Natural killer cell (primary cell): ENCODE data around the gene AP1S3. TPM values are rescaled to one million over a fixed set of nuclear protein-coding genes. Genes with fewer than 3 reads are reported as not detected.
"Not testable (repeated sequence)": the region's sequence is repeated elsewhere in the genome, so short reads cannot be mapped to it uniquely, and the experiment has no call there.

Experiments
- ATAC-seq, 3 donors: fragments of 150-1000 bp in 2 of 3; fragments of 200-7000 bp in 1 of 3; cut with Tn5 transposase; 1 replicate in 1 of 3; 2 replicates in 2 of 3; pipeline ENCODE4 v1.10.0; 2021; ENCODE audit warnings: mild to moderate bottlenecking in 2 of 3, moderate library complexity in 2 of 3
- DNase-seq, 2 donors: peaks; one replicate each; pipeline versions ENCODE4 v3.0.0 to v3.0.0-alpha.2; 2013 to 2021; ENCODE audit warnings: mixed read lengths in 1 of 2
- H3K27ac ChIP-seq: one replicate; pipeline ENCODE4 v1.5.1; 2013; ENCODE audit warnings: mild to moderate bottlenecking, low read length
- H3K27me3 ChIP-seq: one replicate; pipeline ENCODE4 v1.6.1; 2013; ENCODE audit warnings: low read length; ENCODE audit not compliant: control insufficient read depth, insufficient read depth
- H3K36me3 ChIP-seq: one replicate; pipeline ENCODE4 v1.6.1; 2013; ENCODE audit warnings: low read length; ENCODE audit not compliant: control insufficient read depth, insufficient read depth
- H3K4me1 ChIP-seq: one replicate; pipeline ENCODE4 v1.6.1; 2013; ENCODE audit warnings: low read length; ENCODE audit not compliant: control insufficient read depth, insufficient read depth
- H3K4me3 ChIP-seq: one replicate; pipeline ENCODE4 v1.5.1; 2013; ENCODE audit warnings: low read length
- H3K9me3 ChIP-seq: one replicate; pipeline ENCODE4 v1.6.1; 2013; ENCODE audit warnings: low read length; ENCODE audit not compliant: control insufficient read depth, insufficient read depth
- H3K27ac Mint-ChIP-seq, 2 donors: one replicate each; pipeline ENCODE4 v1.8.0; 2022; ENCODE audit warnings: mild to moderate bottlenecking in 2 of 2, mixed read lengths in 2 of 2, moderate library complexity in 1 of 2
- H3K27me3 Mint-ChIP-seq, 2 donors: one replicate each; pipeline ENCODE4 v1.8.0; 2022; ENCODE audit warnings: low read depth in 2 of 2, mixed read lengths in 2 of 2
- H3K36me3 Mint-ChIP-seq: one replicate; pipeline ENCODE4 v1.8.0; 2022; ENCODE audit warnings: mixed read lengths
- H3K4me1 Mint-ChIP-seq, 2 donors: one replicate each; pipeline ENCODE4 v1.8.0; 2022; ENCODE audit warnings: mixed read lengths in 2 of 2
- H3K4me3 Mint-ChIP-seq: one replicate; pipeline ENCODE4 v1.8.0; 2022; ENCODE audit warnings: mild to moderate bottlenecking, moderate library complexity, mixed read lengths
- H3K9me3 Mint-ChIP-seq, 2 donors: one replicate each; pipeline ENCODE4 v1.8.0; 2022; ENCODE audit warnings: mixed read lengths in 2 of 2
- WGBS: methylation state at CpG from one replicate; pipeline ENCODE4 v1.1.7; 2013; ENCODE audit warnings: missing lambda C conversion rate; ENCODE audit not compliant: insufficient coverage; 5-methylcytosine and 5-hydroxymethylcytosine counted together
- intact Hi-C: fragments of 100-400 bp; cut with micrococcal nuclease; formaldehyde crosslinking; loops from one replicate; pipeline ENCODE4 v1.14.2; 2022
- total RNA-seq, 4 donors: library from RNA; stranded (reverse); fragments of 120-200 nt in 1 of 4; gene quantifications; one replicate each; pipeline versions ENCODE4 v1.2.3 to v1.2.4, GENCODE V29; 2013 to 2022
- TF ChIP-seq, protein P1 (sequence below): fragments of 200-600 bp; IDR thresholded peaks from one replicate; pipeline ENCODE4 v1.8.0; 2022; ENCODE audit warnings: antibody characterized with exemption

AP1S3 gene
- total RNA-seq, 3 donors from 2014 or later (not counting 1 experiment from before 2014, with no cell fraction given), result 4.5 to 5.2 (median 5.0) TPM

DNA sequence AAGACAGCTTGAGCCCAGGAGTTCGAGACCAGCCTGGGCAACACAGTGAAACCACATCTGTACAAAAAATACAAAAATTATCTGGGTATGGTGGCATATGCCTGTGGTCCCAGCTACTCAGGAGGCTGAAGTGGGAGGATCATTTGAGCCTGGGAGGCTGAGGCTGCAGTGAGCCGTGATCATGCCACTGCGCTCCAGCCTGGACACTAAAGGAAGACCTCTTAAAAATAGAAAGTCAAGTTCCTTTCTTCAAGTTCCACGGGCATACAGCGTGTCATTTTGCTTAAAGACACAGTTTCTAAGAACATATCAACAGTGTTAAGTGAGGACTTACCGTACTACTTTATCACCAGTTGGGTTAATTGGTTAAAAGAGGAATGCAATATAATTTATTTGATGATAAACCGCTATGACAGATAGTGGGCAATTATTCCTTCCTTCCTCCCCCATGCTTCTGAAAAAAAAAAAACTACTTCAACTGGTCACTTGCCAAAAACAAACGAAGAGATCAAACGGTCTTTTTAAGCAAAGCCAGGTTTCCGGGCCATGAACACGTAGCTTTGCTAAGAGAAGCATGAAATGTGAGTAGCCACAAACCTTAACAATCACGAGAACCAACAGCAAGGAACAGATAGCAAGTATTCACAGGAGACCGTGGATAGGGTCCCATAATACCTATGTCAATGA is 21.4 kb downstream of the AP1S3 start:
- 83% methylated on average over 12 of the region's 13 CpGs for WGBS
- Histone ChIP-seq H3K4me1 (no peaks in the 10 kb centered on the region), H3K27ac (no peak overlapping the region), H3K36me3 (no peaks in the 10 kb centered on the region), H3K9me3 (no peaks in the 10 kb centered on the region), H3K27me3 (no peaks in the 10 kb centered on the region), H3K4me3 (no peak overlapping the region)
- TF ChIP-seq, protein P1, sequence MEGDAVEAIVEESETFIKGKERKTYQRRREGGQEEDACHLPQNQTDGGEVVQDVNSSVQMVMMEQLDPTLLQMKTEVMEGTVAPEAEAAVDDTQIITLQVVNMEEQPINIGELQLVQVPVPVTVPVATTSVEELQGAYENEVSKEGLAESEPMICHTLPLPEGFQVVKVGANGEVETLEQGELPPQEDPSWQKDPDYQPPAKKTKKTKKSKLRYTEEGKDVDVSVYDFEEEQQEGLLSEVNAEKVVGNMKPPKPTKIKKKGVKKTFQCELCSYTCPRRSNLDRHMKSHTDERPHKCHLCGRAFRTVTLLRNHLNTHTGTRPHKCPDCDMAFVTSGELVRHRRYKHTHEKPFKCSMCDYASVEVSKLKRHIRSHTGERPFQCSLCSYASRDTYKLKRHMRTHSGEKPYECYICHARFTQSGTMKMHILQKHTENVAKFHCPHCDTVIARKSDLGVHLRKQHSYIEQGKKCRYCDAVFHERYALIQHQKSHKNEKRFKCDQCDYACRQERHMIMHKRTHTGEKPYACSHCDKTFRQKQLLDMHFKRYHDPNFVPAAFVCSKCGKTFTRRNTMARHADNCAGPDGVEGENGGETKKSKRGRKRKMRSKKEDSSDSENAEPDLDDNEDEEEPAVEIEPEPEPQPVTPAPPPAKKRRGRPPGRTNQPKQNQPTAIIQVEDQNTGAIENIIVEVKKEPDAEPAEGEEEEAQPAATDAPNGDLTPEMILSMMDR, result no peak
- H3K4me3 Mint-ChIP-seq, result no peak overlapping the region
- intact Hi-C loops, result no loop called here
- no peaks in the 10 kb centered on the region for H3K27me3 Mint-ChIP-seq
- no peaks in the 10 kb centered on the region for H3K36me3 Mint-ChIP-seq
- no peak overlapping the region for H3K27ac Mint-ChIP-seq
- no peaks in the 10 kb centered on the region for H3K4me1 Mint-ChIP-seq
- ATAC-seq, result no peak
- no peaks in the 10 kb centered on the region for H3K9me3 Mint-ChIP-seq
- no peak for DNase-seq

DNA sequence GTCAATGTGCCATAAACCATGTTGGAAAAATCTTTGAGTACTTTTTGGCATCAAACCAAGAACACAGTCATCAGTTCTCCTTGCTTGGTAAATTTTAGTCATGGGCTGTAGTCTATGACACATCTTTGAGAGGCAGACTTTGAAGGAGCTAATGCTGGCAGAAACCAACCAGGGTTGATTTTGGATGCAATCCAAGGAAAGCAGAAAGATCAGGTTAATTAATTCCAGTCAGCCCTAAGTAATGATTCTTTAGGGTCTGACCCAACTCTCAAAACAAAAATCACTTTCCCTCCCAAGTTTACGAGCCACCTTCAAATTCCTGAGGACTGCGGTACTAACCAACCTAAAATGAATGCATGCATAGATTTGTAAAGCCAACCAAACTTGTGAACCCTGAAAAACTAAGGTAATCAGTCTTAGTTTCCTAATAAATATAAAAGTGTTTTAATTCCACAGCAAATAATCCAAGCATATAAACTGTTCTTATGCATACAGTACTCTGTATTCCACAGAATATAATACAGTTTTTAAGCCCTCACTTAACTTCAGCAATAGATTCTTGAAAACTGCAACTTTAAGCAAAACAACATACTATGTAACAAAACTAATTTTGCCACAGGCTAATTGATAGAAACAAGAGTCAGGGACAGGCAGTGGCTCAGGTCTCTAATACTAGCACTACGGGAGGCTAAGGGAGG is 22.0 kb downstream of the AP1S3 start:
- H3K4me1 ChIP-seq, result no peaks in the 10 kb centered on the region
- no peak for ATAC-seq
- Mint-ChIP-seq H3K27me3 (no peaks in the 10 kb centered on the region), H3K4me1 (no peaks in the 10 kb centered on the region), H3K4me3 (no peak overlapping the region), H3K27ac (no peak overlapping the region), H3K36me3 (no peaks in the 10 kb centered on the region), H3K9me3 (no peaks in the 10 kb centered on the region)
- no peak overlapping the region for H3K4me3 ChIP-seq
- DNase-seq, result no peak
- intact Hi-C loops, result no loop called here
- no peaks in the 10 kb centered on the region for H3K36me3 ChIP-seq
- TF ChIP-seq, protein P1, result no peak
- no peaks in the 10 kb centered on the region for H3K9me3 ChIP-seq
- 100% methylated on average over 3 of the region's 3 CpGs for WGBS
- no peak overlapping the region for H3K27ac ChIP-seq
- H3K27me3 ChIP-seq, result no peaks in the 10 kb centered on the region

DNA sequence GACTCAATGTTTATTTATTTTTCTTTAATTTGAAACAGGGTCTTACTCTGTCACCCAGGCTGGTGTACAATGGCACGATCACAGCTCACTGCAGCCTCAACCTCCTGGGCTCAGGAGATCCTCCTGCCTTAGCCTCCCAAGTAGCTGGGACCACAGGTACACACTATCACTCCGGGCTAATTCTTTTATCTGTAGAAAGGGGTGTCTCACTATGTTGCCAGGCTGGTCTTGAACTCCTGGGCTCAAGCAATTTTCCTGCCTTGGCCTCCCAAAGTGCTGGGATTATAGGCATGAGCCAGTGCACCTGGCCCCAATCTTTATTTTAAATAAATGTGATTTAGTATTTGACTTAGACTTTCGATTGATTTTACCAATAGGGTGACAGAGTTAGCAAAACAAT is 22.6 kb downstream of the AP1S3 start:
- H3K4me1 ChIP-seq, H3K36me3 ChIP-seq, H3K4me3 ChIP-seq, H3K4me1 Mint-ChIP-seq, H3K27ac ChIP-seq, H3K27ac Mint-ChIP-seq, H3K27me3 ChIP-seq, intact Hi-C loops, H3K9me3 ChIP-seq, H3K27me3 Mint-ChIP-seq, H3K4me3 Mint-ChIP-seq, H3K9me3 Mint-ChIP-seq, ATAC-seq, DNase-seq, H3K36me3 Mint-ChIP-seq: not testable (repeated sequence)
- 83% methylated on average over 2 of the region's 3 CpGs for WGBS

DNA sequence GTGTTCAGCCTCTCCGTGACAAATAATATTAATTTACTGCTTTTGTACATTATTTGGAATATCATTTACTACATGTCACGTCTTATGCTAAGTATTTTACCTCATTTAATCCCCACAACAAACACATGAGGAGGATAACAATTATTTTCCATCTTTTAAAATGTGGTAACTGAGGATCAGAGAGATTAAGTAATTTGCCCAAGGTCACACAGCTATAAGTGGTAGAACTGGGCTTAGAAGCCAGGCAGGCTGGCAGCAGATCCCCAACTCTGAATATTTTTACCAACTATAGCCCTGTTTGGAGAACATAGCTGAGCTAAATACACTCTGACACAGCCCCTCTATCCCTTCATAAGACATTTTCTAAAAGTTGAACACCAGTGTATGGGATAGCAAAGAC is 24.1 kb downstream of the AP1S3 start:
- H3K4me3 Mint-ChIP-seq, result no peak overlapping the region
- H3K27ac Mint-ChIP-seq, result no peak overlapping the region
- Histone ChIP-seq H3K4me3 (no peak overlapping the region), H3K27me3 (no peaks in the 10 kb centered on the region), H3K4me1 (no peaks in the 10 kb centered on the region), H3K9me3 (no peaks in the 10 kb centered on the region), H3K27ac (no peak overlapping the region), H3K36me3 (no peaks in the 10 kb centered on the region)
- no peaks in the 10 kb centered on the region for H3K9me3 Mint-ChIP-seq
- no peaks in the 10 kb centered on the region for H3K4me1 Mint-ChIP-seq
- no peaks in the 10 kb centered on the region for H3K27me3 Mint-ChIP-seq
- ATAC-seq (no peak), DNase-seq (no peak)
- TF ChIP-seq, protein P1, result no peak
- H3K36me3 Mint-ChIP-seq, result no peaks in the 10 kb centered on the region
- intact Hi-C loops, result no loop called here
- whole genome bisulfite sequencing, result 100% methylated on average over 2 of the region's 2 CpGs
